ENCODE results near the gene KCNMA1. TPM values are rescaled to one million over a fixed set of nuclear protein-coding genes. Genes with fewer than 3 reads are reported as not detected.

KCNMA1 gene
- total RNA-seq, 1 donor from 2014 or later: 5.4 TPM

DNA sequence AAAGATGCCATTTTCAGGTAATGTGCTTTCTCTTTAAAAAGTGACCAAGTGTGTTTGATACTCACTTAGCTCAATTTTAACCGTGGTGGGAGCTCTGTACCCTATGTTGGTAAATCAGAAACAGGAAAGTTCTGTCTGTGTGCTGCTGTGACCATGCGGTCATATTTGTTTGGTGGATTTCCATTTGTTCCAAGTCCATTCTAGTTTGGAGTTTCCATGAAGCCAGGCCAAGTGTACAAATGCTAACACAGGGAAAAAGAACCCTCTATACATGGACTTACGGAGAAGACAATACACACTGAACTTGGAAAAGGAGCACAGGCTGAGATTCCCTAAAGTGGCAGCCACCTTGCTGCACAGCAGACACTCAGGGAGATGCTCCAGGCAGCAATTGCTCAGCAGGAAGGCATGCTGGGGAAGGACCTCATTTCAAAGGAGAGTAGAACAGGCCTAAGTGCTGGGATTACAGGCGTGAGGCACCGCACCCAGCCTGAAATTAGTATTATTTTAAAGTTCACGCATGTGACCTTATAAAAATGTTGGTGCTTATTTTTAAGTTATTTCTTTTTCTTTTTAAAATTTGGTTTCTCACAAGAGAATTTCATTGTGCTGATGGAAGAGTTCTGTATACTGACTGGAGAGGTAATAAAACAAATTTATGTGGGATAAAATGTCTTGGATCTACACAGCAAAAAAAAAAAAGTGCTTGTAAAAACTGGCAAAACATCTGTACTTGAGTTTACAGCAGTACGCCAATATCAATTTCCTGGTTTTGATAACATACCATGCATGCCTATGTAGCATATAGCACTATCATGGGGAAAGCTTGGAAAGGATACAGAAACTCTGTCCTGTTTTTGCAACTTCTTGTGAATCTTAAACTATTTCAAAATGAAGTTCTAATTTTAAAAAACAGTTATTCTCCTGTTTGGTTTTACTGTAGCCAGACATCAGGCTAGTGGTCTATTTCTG, 436.2 kb downstream of the KCNMA1 start:
- no peak for ATAC-seq

- no peak for ATAC-seq
Observed at GRCh38 chr10:77197544-77197943, 440.1 kb downstream of the KCNMA1 start.

DNA sequence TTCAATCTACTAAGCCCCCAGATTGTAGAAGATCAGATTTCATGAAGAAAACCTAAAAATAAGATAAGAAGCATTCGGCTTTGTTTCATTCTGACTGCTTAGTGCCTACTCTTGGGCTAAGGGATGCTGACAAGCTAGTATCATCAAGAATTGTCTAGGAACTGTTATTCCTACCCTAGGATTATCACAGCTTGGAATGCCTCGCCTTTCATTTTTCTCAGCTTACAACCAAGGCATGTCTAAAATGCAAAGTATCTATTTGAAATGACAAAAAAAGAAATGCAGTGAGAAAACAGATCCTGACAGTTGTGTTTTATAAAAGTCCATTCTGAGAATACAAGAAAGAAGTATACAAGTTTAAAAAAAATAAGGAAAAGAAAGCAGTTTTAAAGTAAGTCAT, 441.0 kb downstream of the KCNMA1 start:
- ATAC-seq: no peak

DNA sequence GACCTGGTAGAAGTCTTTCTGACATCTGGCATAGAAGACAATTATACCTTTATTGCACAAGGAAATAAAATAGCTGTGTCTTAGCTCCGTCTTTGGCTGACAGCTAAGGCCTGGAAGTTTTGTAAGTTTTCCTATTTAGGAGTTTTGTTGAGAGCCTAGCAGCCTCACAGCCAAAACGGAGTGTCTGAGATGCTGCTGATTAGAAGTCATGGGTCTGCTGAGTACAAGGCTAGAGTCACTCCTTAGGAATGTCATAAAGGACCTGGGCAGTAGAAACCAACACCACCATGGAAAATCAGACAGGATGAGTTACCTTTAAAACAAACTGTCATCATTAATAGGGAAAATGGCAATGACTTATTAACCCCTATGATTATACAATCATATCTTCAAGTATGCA, 442.5 kb downstream of the KCNMA1 start:
- ATAC-seq: no peak

- ATAC-seq: no peak
Observed at GRCh38 chr10:77193001-77193400, 444.6 kb downstream of the KCNMA1 start.

GRCh38 chr10:77192402-77192801, 445.2 kb downstream of the KCNMA1 start:
- no peak for ATAC-seq

DNA sequence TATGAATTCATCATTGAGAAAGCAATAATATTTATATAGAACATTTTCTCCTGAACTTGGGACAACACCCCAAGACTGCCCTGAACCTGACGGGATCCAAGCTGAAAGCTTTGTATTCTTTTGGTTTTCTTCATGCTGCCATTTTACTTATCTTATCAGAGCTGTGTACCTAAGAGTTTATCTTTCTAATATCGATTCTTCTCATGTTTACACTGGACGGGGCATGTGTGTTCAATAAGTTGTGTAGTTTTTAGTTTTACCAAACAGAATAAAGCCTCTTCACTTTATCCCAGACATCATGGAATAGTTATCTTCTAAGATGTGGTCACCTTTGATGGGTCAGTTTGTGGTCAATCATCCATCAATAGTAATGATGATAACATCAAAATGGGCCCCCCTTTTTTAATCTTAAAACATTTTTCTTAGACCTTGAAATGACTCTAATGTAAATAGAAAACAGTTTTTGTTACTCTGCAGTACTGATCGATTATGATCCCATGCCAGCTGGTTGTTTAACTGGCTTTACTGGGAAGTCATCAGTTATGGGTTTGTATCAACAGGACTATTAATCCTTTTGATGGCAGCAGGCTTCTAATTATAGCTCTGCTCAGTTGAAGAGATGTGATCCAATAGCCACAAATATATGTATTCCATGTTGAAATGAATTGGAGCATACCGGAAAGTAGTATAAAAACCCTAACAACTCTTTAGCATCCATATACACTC, 446.1 kb downstream of the KCNMA1 start:
- no peak for ATAC-seq

- no peak for ATAC-seq
Observed at GRCh38 chr10:77190291-77190690, 447.3 kb downstream of the KCNMA1 start.

DNA sequence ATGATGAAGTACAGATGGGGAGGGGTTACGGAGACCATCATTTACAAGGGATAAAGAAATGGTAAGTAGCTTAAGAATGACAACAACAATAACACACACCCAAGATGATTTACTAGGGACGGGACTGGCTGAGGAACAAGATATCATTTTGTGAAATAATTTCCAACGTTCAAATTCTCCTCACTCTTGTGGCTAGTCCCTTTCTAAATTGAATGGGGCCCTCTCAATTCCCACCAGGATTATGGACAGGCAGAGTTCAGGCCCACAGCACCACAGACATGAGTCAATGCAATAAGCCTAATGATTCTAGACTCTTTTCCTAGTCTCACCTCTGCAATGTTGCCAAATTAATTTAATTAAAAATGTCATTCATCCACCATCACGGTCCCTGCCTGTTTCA, 448.1 kb downstream of the KCNMA1 start:
- no peak for ATAC-seq

DNA sequence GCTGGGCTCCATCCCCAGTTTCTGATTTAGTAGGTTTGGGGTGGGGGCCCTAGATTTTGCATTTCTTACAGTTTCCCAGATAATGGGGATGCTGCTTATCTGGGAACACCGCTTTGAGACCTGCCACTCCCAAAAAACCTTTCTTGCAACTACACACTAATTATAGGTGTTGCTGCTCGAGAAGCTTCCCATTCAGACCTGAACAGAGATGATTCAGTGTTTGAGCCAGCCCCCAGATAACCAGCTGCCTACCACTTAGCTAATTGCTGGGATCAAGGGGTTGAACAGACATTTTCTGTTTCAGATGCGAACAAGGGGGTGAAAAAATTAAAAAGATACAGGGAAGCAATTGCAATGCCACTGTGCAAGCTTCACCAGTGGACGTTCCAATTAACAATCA, 448.5 kb downstream of the KCNMA1 start:
- no peak for ATAC-seq

DNA sequence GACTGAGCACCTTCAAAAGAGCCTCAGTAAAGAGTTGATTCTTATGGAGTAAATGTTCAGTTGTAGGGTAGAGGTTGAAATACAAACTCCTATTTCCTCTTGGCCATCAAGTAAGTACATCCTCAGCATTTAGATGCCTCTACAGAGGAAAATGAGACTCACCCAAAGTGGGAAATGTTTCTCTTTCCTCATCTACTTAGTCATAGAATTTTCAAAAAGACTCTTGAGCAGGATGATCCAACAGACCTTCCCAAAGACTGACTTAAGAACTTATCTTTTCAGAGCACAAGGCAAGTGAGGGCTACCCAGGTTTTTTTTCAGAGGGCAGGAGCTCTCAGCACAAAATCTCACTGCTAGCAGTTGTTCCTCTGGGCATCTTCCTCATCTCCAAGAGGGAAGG, 449.1 kb downstream of the KCNMA1 start:
- no peak for ATAC-seq

GRCh38 chr10:77188000-77188395, 449.6 kb downstream of the KCNMA1 start:
- ATAC-seq: no peak

DNA sequence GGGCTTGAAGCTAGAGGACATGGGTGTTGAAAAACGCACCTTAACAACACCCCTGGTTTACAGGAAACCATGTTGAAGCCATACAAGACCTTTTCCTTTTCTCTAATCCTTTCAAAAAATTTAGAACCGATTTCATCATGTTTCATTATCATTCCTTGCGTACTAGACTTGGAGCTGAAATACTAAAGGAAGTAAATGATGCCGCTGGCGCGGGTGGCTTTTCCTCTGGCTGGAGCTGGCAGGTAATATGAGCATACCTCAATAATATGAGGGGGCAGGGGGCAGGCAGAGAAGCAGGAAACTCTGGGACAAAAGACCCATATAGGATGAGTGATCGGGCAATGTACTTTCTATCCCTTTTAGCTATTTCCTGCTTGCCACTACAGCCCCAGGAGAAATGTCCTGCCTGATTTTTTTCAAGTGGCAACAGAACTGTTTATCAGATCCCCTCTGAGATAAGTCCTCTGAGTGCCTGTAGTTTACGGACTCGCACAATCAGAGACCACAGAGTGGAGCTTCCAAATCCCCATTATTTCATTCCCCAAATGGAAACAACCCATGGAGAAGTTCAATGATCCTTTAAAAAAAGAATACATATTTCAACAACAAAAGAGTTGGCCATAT, 450.1 kb downstream of the KCNMA1 start:
- no peak for ATAC-seq

GRCh38 chr10:77186936-77187335, 450.7 kb downstream of the KCNMA1 start:
- ATAC-seq: no peak

DNA sequence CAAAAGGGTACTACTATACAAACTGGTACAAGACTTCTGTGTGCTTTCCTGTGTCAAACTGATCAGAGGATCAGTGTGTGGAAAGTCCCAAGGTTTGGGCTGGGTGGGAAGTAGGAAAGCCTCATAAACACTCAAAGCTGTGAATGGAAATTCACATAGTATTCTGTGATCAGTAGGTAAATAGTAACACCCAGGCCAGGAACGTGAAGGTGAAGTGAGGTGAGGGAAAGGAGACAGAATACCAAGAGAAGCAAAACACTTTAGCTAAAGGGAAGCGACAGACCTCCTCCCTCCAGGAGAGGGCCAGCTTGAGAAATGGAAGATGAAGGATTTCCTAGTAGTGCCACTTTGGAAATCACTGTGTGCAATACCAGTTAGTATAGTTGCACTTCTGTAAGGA, 451.9 kb downstream of the KCNMA1 start:
- ATAC-seq: no peak

DNA sequence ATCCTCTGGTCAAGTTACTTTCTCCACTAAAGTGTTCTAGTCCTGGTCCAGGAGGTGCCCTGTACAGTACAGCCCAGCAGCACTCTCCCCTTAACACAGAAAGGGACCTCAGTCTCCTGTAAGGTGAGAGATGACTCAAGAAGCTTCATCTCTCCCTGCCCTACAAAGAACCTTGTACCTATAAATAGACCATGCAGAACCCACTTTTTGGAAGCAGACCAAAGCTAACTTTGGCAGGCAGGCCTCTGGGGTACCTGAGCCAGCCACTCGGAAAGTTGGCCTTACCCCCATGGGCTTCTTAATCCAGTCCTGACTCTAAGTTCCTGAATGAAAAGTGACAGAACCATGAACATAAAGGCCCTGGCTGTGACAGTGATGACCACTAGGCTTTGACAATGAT, 454.8 kb downstream of the KCNMA1 start:
- no peak for ATAC-seq

DNA sequence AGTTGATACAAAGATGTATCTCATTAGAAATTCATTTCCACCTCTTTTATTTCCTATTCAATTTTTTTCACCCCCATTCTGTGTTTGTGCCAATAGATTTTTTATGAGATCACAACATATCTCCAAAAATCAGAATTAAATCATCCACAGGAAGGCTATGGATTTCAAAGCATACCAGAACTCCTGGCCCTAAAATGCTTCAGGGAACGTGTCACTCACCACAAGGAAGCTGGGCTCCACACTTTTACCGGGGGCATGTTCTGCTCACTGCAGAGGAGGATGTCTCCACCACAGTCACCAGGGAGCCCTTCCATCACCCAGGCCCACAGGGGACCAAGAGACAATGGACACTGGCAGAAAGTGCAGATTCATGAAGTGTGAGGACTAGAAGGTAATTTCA, 456.8 kb downstream of the KCNMA1 start:
- no peak for ATAC-seq

DNA sequence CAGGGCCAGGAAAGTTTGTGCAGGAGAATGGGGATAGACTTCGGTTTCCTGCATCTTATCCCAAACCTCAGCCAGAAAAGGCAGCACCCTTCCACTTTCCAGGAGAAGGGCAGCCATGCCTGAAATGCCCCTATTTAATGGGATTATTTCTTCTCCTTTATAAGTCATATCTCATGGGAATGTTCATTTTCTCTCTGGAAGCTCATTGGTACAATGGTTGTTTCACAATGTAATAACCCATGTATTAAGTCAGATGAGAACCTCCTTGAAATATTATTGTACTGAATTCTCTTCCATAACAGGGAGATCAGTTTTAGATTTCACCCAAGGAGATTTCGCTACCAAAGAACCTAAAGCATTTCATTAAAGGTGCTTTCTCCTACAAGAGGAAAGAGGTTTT, 457.5 kb downstream of the KCNMA1 start:
- ATAC-seq: no peak

- ATAC-seq: peak; percentile 58
Observed at GRCh38 chr10:77179015-77179695, 458.5 kb downstream of the KCNMA1 start.

DNA sequence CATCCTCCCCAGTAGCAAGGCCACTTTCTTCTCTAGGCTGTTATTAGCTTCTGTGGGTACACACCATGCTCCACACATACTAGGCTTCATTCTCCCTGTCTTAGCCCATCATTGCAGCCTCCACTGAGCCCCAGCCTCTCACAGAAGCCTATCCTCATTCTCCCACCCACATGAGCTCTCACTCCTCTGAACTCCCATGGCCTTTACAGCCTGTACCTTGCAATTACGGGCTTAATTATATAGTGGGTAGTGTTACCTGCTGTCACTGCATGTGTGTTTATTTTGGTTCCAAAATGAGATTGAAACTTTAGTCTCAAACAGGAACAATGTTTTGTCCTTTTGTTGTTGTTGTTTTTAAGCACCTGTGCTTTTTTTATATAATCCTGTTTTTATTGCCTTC, 460.0 kb downstream of the KCNMA1 start:
- ATAC-seq: no peak

DNA sequence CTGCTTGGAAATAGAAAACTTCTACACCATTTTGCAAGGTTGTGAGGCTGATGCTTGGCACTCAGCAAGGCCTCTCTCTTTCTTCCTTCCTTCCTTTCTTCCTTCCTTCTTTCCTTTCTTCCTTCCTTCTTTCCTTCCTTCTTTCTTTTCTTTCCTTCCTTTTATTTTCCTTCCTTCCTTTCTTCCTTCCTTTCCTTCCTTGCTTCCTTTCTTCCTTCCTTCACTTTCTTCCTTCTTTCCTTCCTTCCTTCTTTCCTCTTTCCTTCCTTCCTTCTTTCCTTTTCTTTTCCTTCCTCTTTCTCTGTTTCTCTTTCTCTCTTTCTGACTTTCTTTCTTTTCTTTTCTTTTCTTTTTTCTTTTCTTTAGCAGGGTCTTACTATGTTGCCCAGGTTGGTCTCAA, 460.4 kb downstream of the KCNMA1 start:
- ATAC-seq: no peak

GRCh38 chr10:77176232-77176631, 461.4 kb downstream of the KCNMA1 start:
- ATAC-seq: no peak
